NCI-H146 (cell line): Measurements from ENCODE around the gene CD48.

Experiments
- DNase-seq: peaks from one replicate; lab custom pipeline; 2025; lab: John Stamatoyannopoulos, UW

Gene CD48

GRCh38 chr1:160631983-160632625 lies 79.5 kb downstream of the CD48 start:
- no peak for DNase-seq

- DNase-seq = no peak
These were observed 80.8 kb downstream of the CD48 start for GRCh38 chr1:160630523-160631451.

- no peak for DNase-seq
These were observed 82.1 kb downstream of the CD48 start for GRCh38 chr1:160629286-160630210.

- DNase-seq = no peak
These were observed 82.8 kb downstream of the CD48 start for GRCh38 chr1:160628799-160629263.
